B cell (primary cell): ENCODE measurements around the gene BCL11A.

ENCODE experiments used
- EZH2 ChIP-seq: IDR thresholded peaks from 2 replicates; pipeline ENCODE4 v1.6.1; 2012; ENCODE audit warnings: borderline replicate concordance, low read depth, mild to moderate bottlenecking, moderate library complexity, low read length; ENCODE audit not compliant: insufficient read depth, poor library complexity, severe bottlenecking
- TF ChIP-seq, protein P1 (sequence below): fragments of 200-600 bp; IDR thresholded peaks from one replicate; pipeline ENCODE4 v1.8.0; 2022; ENCODE audit warnings: antibody characterized with exemption, mild to moderate bottlenecking

DNA sequence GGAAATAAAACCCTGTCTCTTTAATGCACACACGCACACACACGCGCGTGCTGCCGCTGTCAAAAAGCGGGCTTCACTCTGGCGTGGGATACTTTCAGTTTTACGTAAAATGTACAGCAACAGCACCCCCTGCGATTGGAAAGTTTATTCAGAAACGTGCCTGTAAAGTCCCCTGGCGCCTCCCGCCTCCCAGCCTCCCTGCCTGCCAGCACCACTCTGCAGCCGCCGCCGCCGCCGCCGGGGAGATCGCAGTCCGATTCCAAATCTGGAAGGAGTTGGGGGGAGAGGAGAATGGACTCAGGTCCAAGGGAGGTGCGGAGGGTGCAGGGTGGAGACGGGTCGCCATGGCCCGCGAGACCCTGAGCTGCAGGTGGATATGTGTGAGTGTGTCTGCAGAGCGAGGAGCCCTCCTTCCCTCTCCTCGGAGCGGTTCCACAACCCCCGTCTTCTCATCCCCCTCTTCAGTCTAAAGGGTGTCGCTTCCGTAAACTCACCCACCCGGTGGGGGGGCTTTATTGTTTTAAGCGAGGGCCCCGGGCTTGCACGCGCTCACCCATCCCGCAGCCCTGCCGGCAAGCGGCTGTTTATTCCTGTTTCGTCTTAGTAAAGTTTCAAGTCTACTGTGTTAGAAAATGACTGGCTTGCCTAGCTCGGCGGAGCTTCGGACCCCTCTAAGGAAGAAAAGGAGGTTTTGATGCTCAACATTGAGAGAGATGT, 1.8 kb upstream of the BCL11A start:
- TF ChIP-seq, protein P1, sequence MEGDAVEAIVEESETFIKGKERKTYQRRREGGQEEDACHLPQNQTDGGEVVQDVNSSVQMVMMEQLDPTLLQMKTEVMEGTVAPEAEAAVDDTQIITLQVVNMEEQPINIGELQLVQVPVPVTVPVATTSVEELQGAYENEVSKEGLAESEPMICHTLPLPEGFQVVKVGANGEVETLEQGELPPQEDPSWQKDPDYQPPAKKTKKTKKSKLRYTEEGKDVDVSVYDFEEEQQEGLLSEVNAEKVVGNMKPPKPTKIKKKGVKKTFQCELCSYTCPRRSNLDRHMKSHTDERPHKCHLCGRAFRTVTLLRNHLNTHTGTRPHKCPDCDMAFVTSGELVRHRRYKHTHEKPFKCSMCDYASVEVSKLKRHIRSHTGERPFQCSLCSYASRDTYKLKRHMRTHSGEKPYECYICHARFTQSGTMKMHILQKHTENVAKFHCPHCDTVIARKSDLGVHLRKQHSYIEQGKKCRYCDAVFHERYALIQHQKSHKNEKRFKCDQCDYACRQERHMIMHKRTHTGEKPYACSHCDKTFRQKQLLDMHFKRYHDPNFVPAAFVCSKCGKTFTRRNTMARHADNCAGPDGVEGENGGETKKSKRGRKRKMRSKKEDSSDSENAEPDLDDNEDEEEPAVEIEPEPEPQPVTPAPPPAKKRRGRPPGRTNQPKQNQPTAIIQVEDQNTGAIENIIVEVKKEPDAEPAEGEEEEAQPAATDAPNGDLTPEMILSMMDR = peak; percentile 55
- no peak for TF ChIP-seq EZH2
